ENCODE measurements around the gene MLIP. TPM values are rescaled to one million over a fixed set of nuclear protein-coding genes. Genes with fewer than 3 reads are reported as not detected.
"Not testable (repeated sequence)": the region's sequence is repeated elsewhere in the genome, so short reads cannot be mapped to it uniquely, and the experiment has no call there.

Gene MLIP
- total RNA-seq, 4 donors from 2014 or later = 182 to 383 (median 296) TPM

GRCh38 chr6:54193560-54193959 lies 82.3 kb downstream of the MLIP start:
- H3K4me1 ChIP-seq = peaks cover 0 to 16% (median 3%) of the 10 kb centered on the region in 4 donors
- no peak for DNase-seq (ENCODE audit: low spot score in 2 of 2)
- 51 to 57% methylated on average over 3 of the region's 3 CpGs for WGBS, 2 donors
- no peak for TF ChIP-seq POLR2A (IDR thresholded peaks at IDR 0.05)
- no peak for TF ChIP-seq EP300 (IDR thresholded peaks at IDR 0.05)
- TF ChIP-seq, protein P1, sequence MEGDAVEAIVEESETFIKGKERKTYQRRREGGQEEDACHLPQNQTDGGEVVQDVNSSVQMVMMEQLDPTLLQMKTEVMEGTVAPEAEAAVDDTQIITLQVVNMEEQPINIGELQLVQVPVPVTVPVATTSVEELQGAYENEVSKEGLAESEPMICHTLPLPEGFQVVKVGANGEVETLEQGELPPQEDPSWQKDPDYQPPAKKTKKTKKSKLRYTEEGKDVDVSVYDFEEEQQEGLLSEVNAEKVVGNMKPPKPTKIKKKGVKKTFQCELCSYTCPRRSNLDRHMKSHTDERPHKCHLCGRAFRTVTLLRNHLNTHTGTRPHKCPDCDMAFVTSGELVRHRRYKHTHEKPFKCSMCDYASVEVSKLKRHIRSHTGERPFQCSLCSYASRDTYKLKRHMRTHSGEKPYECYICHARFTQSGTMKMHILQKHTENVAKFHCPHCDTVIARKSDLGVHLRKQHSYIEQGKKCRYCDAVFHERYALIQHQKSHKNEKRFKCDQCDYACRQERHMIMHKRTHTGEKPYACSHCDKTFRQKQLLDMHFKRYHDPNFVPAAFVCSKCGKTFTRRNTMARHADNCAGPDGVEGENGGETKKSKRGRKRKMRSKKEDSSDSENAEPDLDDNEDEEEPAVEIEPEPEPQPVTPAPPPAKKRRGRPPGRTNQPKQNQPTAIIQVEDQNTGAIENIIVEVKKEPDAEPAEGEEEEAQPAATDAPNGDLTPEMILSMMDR (IDR thresholded peaks at IDR 0.05) = no peak
- H3K9me3 ChIP-seq = no peaks in the 10 kb centered on the region
- H3K4me3 ChIP-seq = no peak overlapping the region
- H3K27ac ChIP-seq = peak overlapping the region in 2 of 4 donors; percentile 18 to 74
- H3K36me3 ChIP-seq = no peaks in the 10 kb centered on the region
- no peaks in the 10 kb centered on the region for H3K27me3 ChIP-seq

- no peak for DNase-seq (ENCODE audit: low spot score in 2 of 2)
- H3K4me1 ChIP-seq = peaks cover 0 to 16% (median 3%) of the 10 kb centered on the region in 4 donors
- 42 to 44% methylated on average over 4 of the region's 4 CpGs for WGBS, 2 donors
- peak overlapping the region in 2 of 4 donors; percentile 18 to 74 for H3K27ac ChIP-seq
- no peaks in the 10 kb centered on the region for H3K36me3 ChIP-seq
- no peaks in the 10 kb centered on the region for H3K9me3 ChIP-seq
- no peaks in the 10 kb centered on the region for H3K27me3 ChIP-seq
- TF ChIP-seq, protein P1 (IDR thresholded peaks at IDR 0.05) = no peak
- no peak overlapping the region for H3K4me3 ChIP-seq
Observed at GRCh38 chr6:54194067-54194466, 82.8 kb downstream of the MLIP start.

DNA sequence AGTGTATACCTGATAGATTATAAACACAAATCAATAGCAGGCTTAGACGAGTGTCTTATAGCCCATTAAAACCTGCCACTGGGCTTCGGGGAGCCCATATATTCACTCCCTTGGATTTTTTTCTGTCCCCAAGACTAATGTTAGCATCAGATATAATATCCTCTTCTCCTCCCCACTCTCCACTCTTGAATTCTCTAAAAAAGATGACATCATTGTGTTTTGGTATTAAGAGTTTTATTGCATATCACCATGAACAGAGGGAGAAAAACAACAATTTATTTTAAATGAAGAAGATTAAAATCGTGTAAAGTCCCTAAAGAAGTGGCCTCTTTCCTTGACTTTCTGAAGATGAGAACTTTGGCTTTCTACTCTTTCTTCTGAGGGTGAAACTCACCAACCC lies 84.4 kb downstream of the MLIP start:
- no peaks in the 10 kb centered on the region for H3K9me3 ChIP-seq

GRCh38 chr6:54196905-54197304 lies 85.7 kb downstream of the MLIP start:
- peaks cover 0 to 16% (median 3%) of the 10 kb centered on the region in 4 donors for H3K4me1 ChIP-seq
- DNase-seq (ENCODE audit: low spot score in 2 of 2) = no peak
- H3K27ac ChIP-seq = no peak overlapping the region
- H3K36me3 ChIP-seq = no peaks in the 10 kb centered on the region
- no peaks in the 10 kb centered on the region for H3K27me3 ChIP-seq
- no peak for TF ChIP-seq POLR2A (IDR thresholded peaks at IDR 0.05)
- TF ChIP-seq, protein P1 (IDR thresholded peaks at IDR 0.05) = no peak
- TF ChIP-seq EP300 (IDR thresholded peaks at IDR 0.05) = no peak
- no peak overlapping the region for H3K4me3 ChIP-seq
- H3K9me3 ChIP-seq = no peaks in the 10 kb centered on the region
- 90 to 95% methylated on average over 3 of the region's 3 CpGs for WGBS, 2 donors

More for the DNA sequence above, 84.4 kb downstream of the MLIP start:
- DNase-seq (ENCODE audit: low spot score in 2 of 2) = no peak
- Histone ChIP-seq H3K36me3 (no peaks in the 10 kb centered on the region), H3K4me3 (no peak overlapping the region), H3K27ac (no peak overlapping the region), H3K27me3 (no peaks in the 10 kb centered on the region), H3K4me1 (peaks cover 0 to 16% (median 3%) of the 10 kb centered on the region in 4 donors)
- TF ChIP-seq, protein P1 (IDR thresholded peaks at IDR 0.05) = no peak
- TF ChIP-seq EP300 (IDR thresholded peaks at IDR 0.05) (no peak), POLR2A (IDR thresholded peaks at IDR 0.05) (no peak)
- 87 to 90% methylated on average over 3 of the region's 3 CpGs for WGBS, 2 donors

GRCh38 chr6:54198134-54198533 lies 86.9 kb downstream of the MLIP start:
- no peak overlapping the region for H3K27ac ChIP-seq
- no peak for DNase-seq (ENCODE audit: low spot score in 2 of 2)
- WGBS, 2 donors = 93 to 97% methylated on average over 3 of the region's 3 CpGs
- H3K36me3 ChIP-seq = no peaks in the 10 kb centered on the region
- H3K4me3 ChIP-seq = no peak overlapping the region
- TF ChIP-seq EP300 (IDR thresholded peaks at IDR 0.05) (no peak), POLR2A (IDR thresholded peaks at IDR 0.05) (no peak)
- TF ChIP-seq, protein P1 (IDR thresholded peaks at IDR 0.05) = no peak
- H3K4me1 ChIP-seq = peaks cover 0 to 12% (median 3%) of the 10 kb centered on the region in 4 donors
- no peaks in the 10 kb centered on the region for H3K9me3 ChIP-seq
- no peaks in the 10 kb centered on the region for H3K27me3 ChIP-seq

- 94 to 97% methylated on average over 16 of the region's 16 CpGs for WGBS, 2 donors
- H3K9me3 ChIP-seq; DNase-seq (ENCODE audit: low spot score in 2 of 2); H3K27me3 ChIP-seq; H3K36me3 ChIP-seq; H3K4me3 ChIP-seq; H3K4me1 ChIP-seq; H3K27ac ChIP-seq: not testable (repeated sequence)
Observed at GRCh38 chr6:54203474-54204035, 92.3 kb downstream of the MLIP start.
